Liver (tissue), 9 donors: ENCODE measurements around the gene TIAM1. TPM values are rescaled to one million over a fixed set of nuclear protein-coding genes. Genes with fewer than 3 reads are reported as not detected.

ENCODE experiments used
- DNase-seq: peaks from one replicate; pipeline ENCODE4 v3.0.0-alpha.2; 2017; ENCODE audit warnings: low spot score
- H3K27ac ChIP-seq, 2 donors: one replicate each; pipeline ENCODE4 v1.7.0; 2013; ENCODE audit warnings: inconsistent platforms in 2 of 2, low read length in 2 of 2, control low read depth in 1 of 2, low read depth in 1 of 2, mild to moderate bottlenecking in 1 of 2
- H3K27me3 ChIP-seq, 4 donors: one replicate each; pipeline versions ENCODE4 v1.6.1 to v1.7.0; 2013; ENCODE audit warnings: low read length in 3 of 4, inconsistent platforms in 1 of 4, mild to moderate bottlenecking in 1 of 4, moderate library complexity in 1 of 4; ENCODE audit not compliant: control insufficient read depth in 4 of 4, insufficient read depth in 4 of 4
- H3K36me3 ChIP-seq, 4 donors: one replicate each; pipeline versions ENCODE4 v1.6.1 to v1.7.0; 2013; ENCODE audit warnings: low read length in 3 of 4, mild to moderate bottlenecking in 3 of 4, low read depth in 1 of 4, moderate library complexity in 1 of 4; ENCODE audit not compliant: control insufficient read depth in 4 of 4, insufficient read depth in 3 of 4
- H3K4me1 ChIP-seq, 4 donors: one replicate each; pipeline versions ENCODE4 v1.6.1 to v1.7.0; 2013; ENCODE audit warnings: low read length in 3 of 4, mild to moderate bottlenecking in 3 of 4, moderate library complexity in 1 of 4; ENCODE audit not compliant: control insufficient read depth in 4 of 4, insufficient read depth in 4 of 4
- H3K4me3 ChIP-seq, 3 donors: one replicate each; pipeline versions ENCODE4 v1.6.1 to v1.7.0; 2013; ENCODE audit warnings: low read length in 3 of 3, control low read depth in 1 of 3, low read depth in 1 of 3, mild to moderate bottlenecking in 1 of 3
- H3K9ac ChIP-seq, 2 donors: one replicate each; pipeline ENCODE4 v1.7.0; 2013; ENCODE audit warnings: low read length in 2 of 2, mild to moderate bottlenecking in 2 of 2, moderate library complexity in 2 of 2, control low read depth in 1 of 2, low read depth in 1 of 2
- H3K9me3 ChIP-seq, 4 donors: one replicate each; pipeline versions ENCODE4 v1.6.1 to v1.7.0; 2013; ENCODE audit warnings: low read length in 3 of 4; ENCODE audit not compliant: control insufficient read depth in 4 of 4
- ATF3 ChIP-seq: IDR thresholded peaks from 2 replicates; pipeline ENCODE4 v1.6.1; 2016; ENCODE audit warnings: antibody characterized with exemption
- CTCF ChIP-seq: fragments of 150-350 bp; IDR thresholded peaks from 2 replicates; pipeline ENCODE4 v1.5.1; 2017; ENCODE audit warnings: improper control_type of control experiment, low read depth, low read length; ENCODE audit not compliant: missing input control
- EGR1 ChIP-seq, 2 donors: IDR thresholded peaks; 2 replicates each; pipeline ENCODE4 v1.6.1; 2016 to 2018; ENCODE audit warnings: antibody characterized with exemption in 2 of 2, low read depth in 2 of 2
- FOXA1 ChIP-seq: IDR thresholded peaks from 2 replicates; pipeline ENCODE4 v1.6.1; 2016; ENCODE audit warnings: antibody characterized with exemption
- FOXA2 ChIP-seq: IDR thresholded peaks from 2 replicates; pipeline ENCODE4 v1.6.1; 2016; ENCODE audit warnings: antibody characterized with exemption
- GABPA ChIP-seq, 2 donors: IDR thresholded peaks in 1 of 2; conservative IDR thresholded peaks in 1 of 2; 2 replicates each; pipeline ENCODE4 v1.6.1; 2016; ENCODE audit warnings: antibody characterized with exemption in 2 of 2, mild to moderate bottlenecking in 1 of 2, moderate library complexity in 1 of 2
- HNF4A ChIP-seq, 2 donors: conservative IDR thresholded peaks; 2 replicates each; pipeline ENCODE4 v1.6.1; 2016; ENCODE audit warnings: antibody characterized with exemption in 2 of 2, mild to moderate bottlenecking in 2 of 2
- HNF4G ChIP-seq: IDR thresholded peaks from 2 replicates; pipeline ENCODE4 v1.6.1; 2016; ENCODE audit warnings: antibody characterized with exemption
- JUND ChIP-seq, 2 donors: IDR thresholded peaks; 2 replicates each; pipeline ENCODE4 v1.6.1; 2016; ENCODE audit warnings: antibody characterized with exemption in 2 of 2
- MAX ChIP-seq: IDR thresholded peaks from 2 replicates; pipeline ENCODE4 v1.6.1; 2016; ENCODE audit warnings: antibody characterized with exemption
- NR2F2 ChIP-seq: IDR thresholded peaks from 2 replicates; pipeline ENCODE4 v1.6.1; 2016; ENCODE audit warnings: antibody characterized with exemption
- RAD21 ChIP-seq, 2 donors: IDR thresholded peaks; 2 replicates each; pipeline ENCODE4 v1.6.1; 2016; ENCODE audit warnings: antibody characterized with exemption in 2 of 2, mild to moderate bottlenecking in 2 of 2
- REST ChIP-seq: IDR thresholded peaks from 2 replicates; pipeline ENCODE4 v1.6.1; 2016; ENCODE audit warnings: antibody characterized with exemption, mild to moderate bottlenecking
- RXRA ChIP-seq, 2 donors: IDR thresholded peaks; 2 replicates each; pipeline ENCODE4 v1.6.1; 2017 to 2018; ENCODE audit warnings: antibody characterized with exemption in 2 of 2, mild to moderate bottlenecking in 1 of 2
- SP1 ChIP-seq: IDR thresholded peaks from 2 replicates; pipeline ENCODE4 v1.6.1; 2018; ENCODE audit warnings: antibody characterized with exemption, mild to moderate bottlenecking
- TAF1 ChIP-seq: conservative IDR thresholded peaks from 2 replicates; pipeline ENCODE4 v1.6.1; 2016; ENCODE audit warnings: antibody characterized with exemption, mild to moderate bottlenecking
- YY1 ChIP-seq: IDR thresholded peaks from 2 replicates; pipeline ENCODE4 v1.6.1; 2016; ENCODE audit warnings: antibody characterized with exemption, mild to moderate bottlenecking
- ZBTB33 ChIP-seq: IDR thresholded peaks from 2 replicates; pipeline ENCODE4 v1.6.1; 2016; ENCODE audit warnings: antibody characterized with exemption
- WGBS: extraction: QIAGEN DNeasy Blood & Tissue Kit; methylation state at CpG from one replicate; pipeline ENCODE4 v1.1.7; 2013; 5-methylcytosine and 5-hydroxymethylcytosine counted together
- polyA plus RNA-seq, 2 donors: library from polyadenylated mRNA; stranded (reverse) in 1 of 2; unstranded in 1 of 2; fragments of 200-250 nt in 1 of 2; fragments of >200 nt in 1 of 2; fragmentation: Nextera tagmentation in 1 of 2; extraction: Ambion mirVana in 1 of 2; gene quantifications; one replicate each; pipeline versions ENCODE4 v1.2.1 to v1.2.3, GENCODE V29; 2013 to 2015
- total RNA-seq, 2 donors: library from RNA; depleted of rRNA; stranded (reverse); fragments of >200 nt; gene quantifications; one replicate each; pipeline ENCODE4 v1.2.3, GENCODE V29; 2014
- donor health status: healthy.
- donor health status: healthy.
- donor health status: healthy.
- donor health status: healthy.
- donor health status: healthy.

The TIAM1 gene
- total and polyA plus RNA-seq, 4 donors: 3.0 to 7.4 (median 4.8) TPM

GRCh38 chr21:31310750-31311149 is 33.3 kb downstream of the TIAM1 start (continued):
- TF ChIP-seq REST: no peak

- Histone ChIP-seq H3K4me1 (no peaks in the 10 kb centered on the region), H3K9ac (no peak overlapping the region), H3K4me3 (no peak overlapping the region), H3K9me3 (no peaks in the 10 kb centered on the region), H3K36me3 (no peaks in the 10 kb centered on the region), H3K27me3 (no peaks in the 10 kb centered on the region), H3K27ac (no peak overlapping the region)
- 71% methylated on average over 7 of the region's 7 CpGs for WGBS
- DNase-seq: no peak
- TF ChIP-seq FOXA2: peak; percentile 12
- no peak for TF ChIP-seq JUND (IDR thresholded peaks at IDR 0.05)
- TF ChIP-seq RXRA (IDR thresholded peaks at IDR 0.05): peak; percentile 68 to 90
Measured at GRCh38 chr21:31308584-31308983, 35.5 kb downstream of the TIAM1 start.

GRCh38 chr21:31305888-31306287 is 38.2 kb downstream of the TIAM1 start:
- H3K36me3 ChIP-seq: no peaks in the 10 kb centered on the region
- H3K27me3 ChIP-seq: no peaks in the 10 kb centered on the region
- no peak for DNase-seq
- H3K9ac ChIP-seq: no peak overlapping the region
- H3K4me1 ChIP-seq: no peaks in the 10 kb centered on the region
- WGBS: 95% methylated on average over 4 of the region's 4 CpGs
- TF ChIP-seq ATF3 (no peak), HNF4A (conservative IDR thresholded peaks at IDR 0.05) (no peak), ZBTB33 (no peak), REST (no peak), EGR1 (IDR thresholded peaks at IDR 0.05; ENCODE audit: low read depth in 2 of 2) (no peak), CTCF (no peak), FOXA2 (no peak), HNF4G (no peak), YY1 (no peak), JUND (IDR thresholded peaks at IDR 0.05) (no peak), GABPA (IDR thresholded peaks at IDR 0.05 in 1 of 2, conservative IDR thresholded peaks at IDR 0.05 in 1 of 2) (no peak), RAD21 (IDR thresholded peaks at IDR 0.05) (no peak), SP1 (no peak), RXRA (IDR thresholded peaks at IDR 0.05) (no peak), MAX (no peak), NR2F2 (no peak), TAF1 (no peak), FOXA1 (no peak)
- no peak overlapping the region for H3K27ac ChIP-seq
- no peak overlapping the region for H3K4me3 ChIP-seq
- no peaks in the 10 kb centered on the region for H3K9me3 ChIP-seq
